Ishikawa (cell line): ENCODE data around the gene BMP10.

Experiments
- CEBPB ChIP-seq: IDR thresholded peaks from 2 replicates; pipeline ENCODE4 v1.6.1; 2012
- CREB1 ChIP-seq: IDR thresholded peaks from 2 replicates; pipeline ENCODE4 v1.6.1; 2012; ENCODE audit warnings: low read depth
- EGR1 ChIP-seq: IDR thresholded peaks from 2 replicates; pipeline ENCODE4 v1.6.1; 2012
- EP300 ChIP-seq: IDR thresholded peaks from 2 replicates; pipeline ENCODE4 v1.6.1; 2012; ENCODE audit warnings: borderline replicate concordance
- MAX ChIP-seq: IDR thresholded peaks from 2 replicates; pipeline ENCODE4 v1.6.1; 2012
- NFIC ChIP-seq: IDR thresholded peaks from 2 replicates; pipeline ENCODE4 v1.6.1; 2012
- RAD21 ChIP-seq: IDR thresholded peaks from 2 replicates; pipeline ENCODE4 v1.6.1; 2012; ENCODE audit warnings: low read depth
- REST ChIP-seq: IDR thresholded peaks from 2 replicates; pipeline ENCODE4 v1.6.1; 2012; ENCODE audit warnings: low read depth, mild to moderate bottlenecking
- TAF1 ChIP-seq: IDR thresholded peaks from 2 replicates; pipeline ENCODE4 v1.6.1; 2012; ENCODE audit warnings: low read depth, mild to moderate bottlenecking
- TCF12 ChIP-seq: IDR thresholded peaks from 2 replicates; pipeline ENCODE4 v1.6.1; 2012; ENCODE audit warnings: low read depth
- TEAD4 ChIP-seq: IDR thresholded peaks from 2 replicates; pipeline ENCODE4 v1.6.1; 2012
- USF1 ChIP-seq: IDR thresholded peaks from 2 replicates; pipeline ENCODE4 v1.6.1; 2012
- YY1 ChIP-seq: IDR thresholded peaks from 2 replicates; pipeline ENCODE4 v1.6.1; 2012; ENCODE audit warnings: low read depth
- ZBTB7A ChIP-seq: IDR thresholded peaks from 2 replicates; pipeline ENCODE4 v1.6.1; 2012; ENCODE audit warnings: low read depth

GRCh38 chr2:68829749-68830148 lies 41.4 kb downstream of the BMP10 start:
- TF ChIP-seq EP300 (no peak), REST (no peak), CREB1 (no peak), CEBPB (no peak), RAD21 (no peak), YY1 (no peak), TEAD4 (no peak), USF1 (no peak), TAF1 (no peak), MAX (no peak), NFIC (no peak), EGR1 (no peak), ZBTB7A (no peak), TCF12 (no peak)
